Osteocyte (in vitro differentiated cells): ENCODE measurements around the gene UBQLN1. TPM values are rescaled to one million over a fixed set of nuclear protein-coding genes. Genes with fewer than 3 reads are reported as not detected.

ENCODE experiments used
- DNase-seq: peaks from one replicate; pipeline ENCODE4 v3.0.0; 2021; ENCODE audit warnings: mixed read lengths; ENCODE audit not compliant: unreplicated experiment; ENCODE audit errors: extremely low spot score
- H3K27ac Mint-ChIP-seq: one replicate; pipeline ENCODE4 v1.8.0; 2021; ENCODE audit warnings: mild to moderate bottlenecking, mixed read lengths; ENCODE audit not compliant: unreplicated experiment
- H3K27me3 Mint-ChIP-seq: one replicate; pipeline ENCODE4 v1.8.0; 2021; ENCODE audit warnings: mixed read lengths; ENCODE audit not compliant: unreplicated experiment
- H3K36me3 Mint-ChIP-seq: one replicate; pipeline ENCODE4 v1.8.0; 2021; ENCODE audit warnings: mixed read lengths; ENCODE audit not compliant: unreplicated experiment
- H3K4me1 Mint-ChIP-seq: one replicate; pipeline ENCODE4 v1.8.0; 2021; ENCODE audit warnings: mixed read lengths; ENCODE audit not compliant: unreplicated experiment
- H3K4me3 Mint-ChIP-seq: one replicate; pipeline ENCODE4 v1.8.0; 2021; ENCODE audit warnings: mild to moderate bottlenecking, moderate library complexity, mixed read lengths; ENCODE audit not compliant: unreplicated experiment
- H3K9me3 Mint-ChIP-seq: one replicate; pipeline ENCODE4 v1.8.0; 2021; ENCODE audit warnings: mixed read lengths; ENCODE audit not compliant: unreplicated experiment
- CTCF ChIP-seq: fragments of 200-600 bp; sonication (generic); IDR thresholded peaks from 2 replicates; pipeline ENCODE4 v1.5.0; 2021; ENCODE audit warnings: antibody characterized with exemption, mild to moderate bottlenecking, moderate library complexity
- total RNA-seq: library from RNA; stranded (reverse); gene quantifications from 2 replicates; pipeline ENCODE4 v1.2.1, GENCODE V29; 2021

UBQLN1 gene
- total RNA-seq, 1 donor from 2014 or later, result 76.1 TPM

- peaks cover 46% of the 10 kb centered on the region for H3K36me3 Mint-ChIP-seq
- no peaks in the 10 kb centered on the region for H3K27me3 Mint-ChIP-seq
Observed at GRCh38 chr9:83671451-83671850, 36.3 kb downstream of the UBQLN1 start.

DNA sequence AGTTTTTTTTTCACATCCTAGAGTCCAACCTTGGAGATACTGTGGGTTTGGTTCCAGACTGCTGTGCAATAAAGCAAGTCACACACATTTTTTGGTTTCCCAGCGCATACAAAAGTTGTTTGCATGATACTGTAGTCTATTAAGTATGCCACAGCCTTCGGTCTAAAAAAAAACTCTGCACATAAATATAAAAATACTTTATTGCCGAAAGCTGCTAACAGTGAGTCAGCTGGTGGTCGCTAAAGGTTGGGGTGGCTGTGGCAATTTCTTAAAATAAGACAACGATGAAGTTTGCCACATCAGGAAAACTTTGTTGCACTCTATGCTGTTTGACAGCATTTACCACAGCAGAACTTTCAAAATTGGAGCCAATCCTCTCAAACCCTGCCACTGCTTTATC, 37.4 kb downstream of the UBQLN1 start:
- Mint-ChIP-seq H3K4me3 (no peak overlapping the region), H3K4me1 (no peaks in the 10 kb centered on the region), H3K36me3 (peaks cover 53% of the 10 kb centered on the region), H3K27ac (no peak overlapping the region), H3K9me3 (no peaks in the 10 kb centered on the region), H3K27me3 (no peaks in the 10 kb centered on the region)
- no peak for DNase-seq
- TF ChIP-seq CTCF, result no peak

More at GRCh38 chr9:83671451-83671850, 36.3 kb downstream of the UBQLN1 start:
- Mint-ChIP-seq H3K9me3 (no peaks in the 10 kb centered on the region), H3K4me3 (no peak overlapping the region), H3K4me1 (no peaks in the 10 kb centered on the region), H3K27ac (no peak overlapping the region)
- DNase-seq, result no peak
- TF ChIP-seq CTCF, result no peak

DNA sequence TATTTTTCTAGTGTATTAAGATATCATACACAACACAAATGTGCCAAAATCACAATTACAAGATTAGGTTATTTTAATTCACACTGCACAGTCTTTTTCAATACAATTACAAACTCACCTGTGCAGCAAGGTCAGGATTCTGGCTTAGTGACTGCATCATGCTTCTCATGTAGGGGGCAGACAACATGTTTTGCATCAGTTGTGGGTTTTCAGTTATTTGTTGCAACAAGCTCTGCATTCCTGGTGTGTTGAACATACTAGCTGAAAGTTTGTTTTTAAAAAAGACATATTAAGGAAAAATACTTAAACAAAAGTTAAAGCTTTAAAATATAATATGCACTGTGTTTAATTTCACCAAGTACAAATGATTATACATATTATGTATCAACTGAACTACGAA, 38.7 kb downstream of the UBQLN1 start:
- H3K27ac Mint-ChIP-seq, result no peak overlapping the region
- H3K4me3 Mint-ChIP-seq, result no peak overlapping the region
- no peak for DNase-seq
- peaks cover 51% of the 10 kb centered on the region for H3K36me3 Mint-ChIP-seq
- H3K4me1 Mint-ChIP-seq, result no peaks in the 10 kb centered on the region
- H3K9me3 Mint-ChIP-seq, result no peaks in the 10 kb centered on the region
- H3K27me3 Mint-ChIP-seq, result no peaks in the 10 kb centered on the region
- TF ChIP-seq CTCF, result no peak

- Mint-ChIP-seq H3K9me3 (no peaks in the 10 kb centered on the region), H3K27ac (no peak overlapping the region), H3K4me3 (no peak overlapping the region), H3K27me3 (no peaks in the 10 kb centered on the region), H3K36me3 (peaks cover 46% of the 10 kb centered on the region), H3K4me1 (no peaks in the 10 kb centered on the region)
- no peak for TF ChIP-seq CTCF
- no peak for DNase-seq
Observed at GRCh38 chr9:83665580-83666200, 42.1 kb downstream of the UBQLN1 start.

DNA sequence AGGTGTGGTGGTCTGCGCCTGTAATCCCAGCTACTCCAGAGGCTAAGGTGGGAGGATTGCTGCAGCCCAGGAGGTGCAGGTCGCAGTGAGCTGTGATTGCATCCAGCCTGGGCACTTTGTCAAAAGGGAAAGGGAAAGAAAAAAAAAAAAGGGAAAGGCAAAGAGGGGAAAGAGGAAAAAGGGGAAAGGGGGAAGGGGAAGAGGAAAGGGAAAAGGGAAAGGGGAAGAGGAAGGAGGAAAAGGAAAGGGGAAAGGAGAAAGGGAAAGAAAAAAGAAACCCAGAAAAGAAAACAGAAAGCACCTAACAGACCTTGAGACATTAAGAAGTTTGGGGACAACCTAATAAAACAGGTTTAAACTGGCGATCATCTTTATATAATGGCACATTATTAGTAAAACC, 44.8 kb downstream of the UBQLN1 start:
- no peaks in the 10 kb centered on the region for H3K27me3 Mint-ChIP-seq

More for the DNA sequence above, 44.8 kb downstream of the UBQLN1 start:
- no peak for DNase-seq
- Mint-ChIP-seq H3K27ac (peak overlapping the region; percentile 14), H3K4me1 (no peaks in the 10 kb centered on the region), H3K36me3 (peaks cover 44% of the 10 kb centered on the region), H3K9me3 (no peaks in the 10 kb centered on the region), H3K4me3 (no peak overlapping the region)
- no peak for TF ChIP-seq CTCF
